HT1080 (cell line): ENCODE measurements around the gene PLEK2. TPM values are rescaled to one million over a fixed set of nuclear protein-coding genes. Genes with fewer than 3 reads are reported as not detected.
"Not testable (repeated sequence)": the region's sequence is repeated elsewhere in the genome, so short reads cannot be mapped to it uniquely, and the experiment has no call there.

Source experiments
- DNase-seq: peaks from one replicate; pipeline ENCODE4 v3.0.0-alpha.2; 2015; ENCODE audit warnings: low read depth
- polyA plus RNA-seq, 2 experiments: library from polyadenylated mRNA; depleted of rRNA; stranded (reverse); fragments of >200 nt; gene quantifications; 2 replicates each; pipeline ENCODE4 v1.2.3, GENCODE V29; 2015
- total RNA-seq: library from RNA; depleted of rRNA; stranded (reverse); fragments of >200 nt; shearing (Covaris generic); gene quantifications from 2 replicates; pipeline ENCODE4 v1.2.3, GENCODE V29; 2014; rRNA removed

The PLEK2 gene
- 1.4 and 2.3 TPM in 2 replicates for total RNA-seq
- polyA plus RNA-seq (2015; cell fraction: cytosol; rRNA removed): 0.66 and 1.4 TPM in 2 replicates
- 0.62 and 1.3 TPM in 2 replicates for polyA plus RNA-seq (2015; cell fraction: nucleus; rRNA removed)

GRCh38 chr14:67411820-67412421, at the start of gene PLEK2:
TSS of gene PLEK2 (minus strand) at chr14:67412165. CDS start at chr14:67412059, 106 bp downstream.
- DNase-seq: no peak

GRCh38 chr14:67461341-67461985, 49.5 kb upstream of the PLEK2 start:
- DNase-seq: peak; percentile 56

GRCh38 chr14:67459336-67459735, 47.4 kb upstream of the PLEK2 start:
- no peak for DNase-seq

- no peak for DNase-seq
Measured at GRCh38 chr14:67457782-67458181, 45.8 kb upstream of the PLEK2 start.

GRCh38 chr14:67456732-67457131, 44.8 kb upstream of the PLEK2 start:
- DNase-seq: no peak

- no peak for DNase-seq
Measured at GRCh38 chr14:67453575-67454300, 41.8 kb upstream of the PLEK2 start.

GRCh38 chr14:67451667-67452066, 39.7 kb upstream of the PLEK2 start:
- DNase-seq: not testable (repeated sequence)

GRCh38 chr14:67449096-67449495, 37.1 kb upstream of the PLEK2 start:
- no peak for DNase-seq

- no peak for DNase-seq
Measured at GRCh38 chr14:67447033-67447381, 35.0 kb upstream of the PLEK2 start.

- DNase-seq: no peak
Measured at GRCh38 chr14:67446371-67447032, 34.5 kb upstream of the PLEK2 start.

GRCh38 chr14:67444395-67444794, 32.4 kb upstream of the PLEK2 start:
- DNase-seq: peak; percentile 68

GRCh38 chr14:67442139-67442906, 30.4 kb upstream of the PLEK2 start:
- DNase-seq: no peak

- no peak for DNase-seq
Measured at GRCh38 chr14:67441672-67442071, 29.7 kb upstream of the PLEK2 start.

GRCh38 chr14:67441256-67441655, 29.3 kb upstream of the PLEK2 start:
- DNase-seq: no peak

- no peak for DNase-seq
Measured at GRCh38 chr14:67440513-67440912, 28.5 kb upstream of the PLEK2 start.

- DNase-seq: no peak
Measured at GRCh38 chr14:67438969-67439368, 27.0 kb upstream of the PLEK2 start.

- DNase-seq: no peak
Measured at GRCh38 chr14:67436006-67436866, 24.3 kb upstream of the PLEK2 start.

- no peak for DNase-seq
Measured at GRCh38 chr14:67435603-67436002, 23.6 kb upstream of the PLEK2 start.

- DNase-seq: no peak
Measured at GRCh38 chr14:67432050-67432564, 20.1 kb upstream of the PLEK2 start.
